RCC 7860 (cell line): ENCODE results near the gene CCDC142.
A peak's percentile ranks its signal among the peaks of the same experiment; 100 is the strongest.

Experiments
- DNase-seq: peaks from one replicate; pipeline ENCODE4 v3.0.0-alpha.2; 2015; ENCODE audit warnings: low spot score
- FAIRE-seq: peaks from 2 replicates; lab custom pipeline; 2012; peaks lifted over from hg19 to GRCh38; lab: Jason Lieb, UNC

Gene CCDC142

GRCh38 chr2:74425523-74425922, 57.3 kb downstream of the CCDC142 start:
- DNase-seq (peak; percentile 66), FAIRE-seq (no peak)

GRCh38 chr2:74424995-74425406, 57.8 kb downstream of the CCDC142 start:
- FAIRE-seq (no peak), DNase-seq (no peak)

- DNase-seq (peak; percentile 36), FAIRE-seq (no peak)
These were observed 58.4 kb downstream of the CCDC142 start for GRCh38 chr2:74424139-74424992.
